Measurements from ENCODE around the gene BRD3.

The BRD3 gene

DNA sequence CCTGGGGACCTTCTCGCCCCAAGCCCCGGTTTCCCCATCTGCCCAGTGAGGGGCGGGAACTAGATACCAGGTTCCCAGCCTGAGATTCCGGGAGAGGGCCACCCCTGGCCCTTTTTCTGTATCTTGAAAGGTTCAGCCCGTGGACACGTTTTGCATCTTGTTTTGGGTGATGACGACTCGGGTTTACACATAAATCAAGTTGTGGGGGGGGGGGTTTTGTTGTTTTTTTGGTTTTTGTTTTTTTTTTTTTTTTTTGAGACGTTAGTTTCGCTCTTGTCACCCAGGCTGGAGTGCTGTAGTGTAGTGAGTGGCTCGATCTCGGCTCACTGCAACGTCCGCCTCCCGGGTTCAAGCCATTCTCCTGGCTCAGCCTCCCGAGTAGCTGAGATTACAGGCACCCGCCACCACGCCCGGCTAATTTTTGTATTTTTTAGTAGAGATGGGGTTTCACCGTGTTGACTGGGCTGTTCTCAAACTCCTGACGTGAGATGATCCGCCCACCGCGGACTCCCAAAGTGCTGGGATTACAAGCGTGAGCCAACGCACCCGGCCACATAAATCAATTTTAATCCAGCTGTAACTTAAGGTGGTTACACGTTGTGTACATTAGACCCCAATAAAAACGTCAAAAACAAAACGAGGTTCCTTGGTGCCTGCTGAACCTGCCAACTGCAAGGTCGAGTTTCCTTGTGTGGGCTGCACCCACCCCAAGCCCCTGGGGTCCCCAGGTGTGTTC lies 1.1 kb upstream of the BRD3 start:
- Histone ChIP-seq H3K79me2 (ENCODE audit: insufficient read depth, low read length) (no peaks in the 10 kb centered on the region), H3K9ac (ENCODE audit: low read length) (peak overlapping the region; percentile 58), H3K27ac (ENCODE audit: low read depth, low read length) (no peak overlapping the region), H4K20me1 (ENCODE audit: low read depth, low read length) (no peaks in the 10 kb centered on the region), H3K27me3 (ENCODE audit: low read length) (no peaks in the 10 kb centered on the region), H3K9me3 (ENCODE audit: insufficient read depth, low read length) (no peaks in the 10 kb centered on the region), H3K9me2 (replicated peaks; ENCODE audit: insufficient read depth, low read length) (no peaks in the 10 kb centered on the region), H3K36me3 (ENCODE audit: low read length) (no peaks in the 10 kb centered on the region), H3K4me2 (ENCODE audit: low read depth, low read length, poor library complexity, severe bottlenecking) (peak overlapping the region; percentile 98), H2AFZ (ENCODE audit: low read depth, low read length, severe bottlenecking) (peak overlapping the region; percentile 96), H3K4me3 (ENCODE audit: insufficient read depth, low read length, poor library complexity, severe bottlenecking) (peak overlapping the region; percentile 97), H3F3A (ENCODE audit: insufficient read depth) (no peaks in the 10 kb centered on the region)
- no peak for TF ChIP-seq EZH2phosphoT487 (conservative IDR thresholded peaks at IDR 0.05; ENCODE audit: low read length)
- TF ChIP-seq, protein P1, sequence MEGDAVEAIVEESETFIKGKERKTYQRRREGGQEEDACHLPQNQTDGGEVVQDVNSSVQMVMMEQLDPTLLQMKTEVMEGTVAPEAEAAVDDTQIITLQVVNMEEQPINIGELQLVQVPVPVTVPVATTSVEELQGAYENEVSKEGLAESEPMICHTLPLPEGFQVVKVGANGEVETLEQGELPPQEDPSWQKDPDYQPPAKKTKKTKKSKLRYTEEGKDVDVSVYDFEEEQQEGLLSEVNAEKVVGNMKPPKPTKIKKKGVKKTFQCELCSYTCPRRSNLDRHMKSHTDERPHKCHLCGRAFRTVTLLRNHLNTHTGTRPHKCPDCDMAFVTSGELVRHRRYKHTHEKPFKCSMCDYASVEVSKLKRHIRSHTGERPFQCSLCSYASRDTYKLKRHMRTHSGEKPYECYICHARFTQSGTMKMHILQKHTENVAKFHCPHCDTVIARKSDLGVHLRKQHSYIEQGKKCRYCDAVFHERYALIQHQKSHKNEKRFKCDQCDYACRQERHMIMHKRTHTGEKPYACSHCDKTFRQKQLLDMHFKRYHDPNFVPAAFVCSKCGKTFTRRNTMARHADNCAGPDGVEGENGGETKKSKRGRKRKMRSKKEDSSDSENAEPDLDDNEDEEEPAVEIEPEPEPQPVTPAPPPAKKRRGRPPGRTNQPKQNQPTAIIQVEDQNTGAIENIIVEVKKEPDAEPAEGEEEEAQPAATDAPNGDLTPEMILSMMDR (IDR thresholded peaks at IDR 0.05; ENCODE audit: insufficient read depth, low read length, poor library complexity, severe bottlenecking), result no peak

DNA sequence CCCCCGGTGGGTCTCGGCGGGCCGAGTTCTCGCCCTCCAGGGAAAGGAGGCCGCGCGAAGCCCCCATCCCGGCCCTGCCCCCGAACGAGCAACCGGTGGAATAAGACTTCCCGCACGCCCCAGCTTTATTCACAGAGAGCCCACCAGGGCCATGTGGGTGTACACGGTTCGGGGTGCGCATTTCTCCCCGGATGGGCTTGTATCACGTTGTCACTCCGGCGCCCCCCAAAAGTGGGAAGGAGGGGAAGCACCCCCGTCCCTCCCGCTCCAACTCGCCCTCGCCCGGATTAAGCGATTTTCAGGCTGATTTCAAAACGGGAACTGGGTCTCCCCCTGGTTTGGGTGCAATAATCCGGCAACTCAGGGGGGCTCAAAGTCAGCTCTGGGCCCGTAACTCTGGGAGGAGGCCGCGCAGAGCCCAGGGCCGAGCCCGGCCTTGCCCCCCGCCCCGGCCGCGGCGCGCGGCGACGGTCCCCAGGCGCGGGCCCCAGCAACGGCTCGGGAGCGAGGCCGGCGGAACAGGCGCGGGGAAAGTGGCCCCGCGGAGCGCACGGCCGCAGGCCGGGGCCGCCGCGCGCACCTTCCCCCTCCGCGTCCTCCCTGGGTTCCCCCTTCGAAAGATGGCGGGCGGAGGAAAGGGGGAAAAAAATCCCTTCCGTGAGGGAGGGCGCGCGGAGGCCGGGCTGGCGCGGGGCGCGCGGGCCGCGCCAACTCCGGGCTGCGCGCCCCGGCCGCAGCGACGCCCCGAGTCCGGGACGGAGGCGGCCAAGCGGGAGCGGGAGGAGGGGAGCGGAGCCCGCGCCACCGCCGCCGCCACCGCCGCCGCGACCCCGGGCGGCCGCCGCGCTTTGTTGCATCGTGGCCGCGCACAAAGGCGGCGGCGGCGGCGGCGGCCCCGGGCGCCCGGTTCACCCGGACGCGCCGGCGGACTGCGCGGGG lies 644 bp downstream of the BRD3 start:
- H4K20me1 ChIP-seq (ENCODE audit: low read depth, low read length), result no peaks in the 10 kb centered on the region
- H2AFZ ChIP-seq (ENCODE audit: low read depth, low read length, severe bottlenecking), result no peak overlapping the region
- no peaks in the 10 kb centered on the region for H3F3A ChIP-seq (ENCODE audit: insufficient read depth)
- peak overlapping the region; percentile 45 for H3K9ac ChIP-seq (ENCODE audit: low read length)
- TF ChIP-seq, protein P1 (IDR thresholded peaks at IDR 0.05; ENCODE audit: insufficient read depth, low read length, poor library complexity, severe bottlenecking), result no peak
- no peak for TF ChIP-seq EZH2phosphoT487 (conservative IDR thresholded peaks at IDR 0.05; ENCODE audit: low read length)
- peak overlapping the region; percentile 52 for H3K4me2 ChIP-seq (ENCODE audit: low read depth, low read length, poor library complexity, severe bottlenecking)
- no peaks in the 10 kb centered on the region for H3K9me2 ChIP-seq (replicated peaks; ENCODE audit: insufficient read depth, low read length)
- H3K4me3 ChIP-seq (ENCODE audit: insufficient read depth, low read length, poor library complexity, severe bottlenecking), result peak overlapping the region; percentile 40
- no peaks in the 10 kb centered on the region for H3K36me3 ChIP-seq (ENCODE audit: low read length)
- no peaks in the 10 kb centered on the region for H3K9me3 ChIP-seq (ENCODE audit: insufficient read depth, low read length)
- H3K79me2 ChIP-seq (ENCODE audit: insufficient read depth, low read length), result no peaks in the 10 kb centered on the region
- no peak overlapping the region for H3K27ac ChIP-seq (ENCODE audit: low read depth, low read length)
- H3K27me3 ChIP-seq (ENCODE audit: low read length), result no peaks in the 10 kb centered on the region

DNA sequence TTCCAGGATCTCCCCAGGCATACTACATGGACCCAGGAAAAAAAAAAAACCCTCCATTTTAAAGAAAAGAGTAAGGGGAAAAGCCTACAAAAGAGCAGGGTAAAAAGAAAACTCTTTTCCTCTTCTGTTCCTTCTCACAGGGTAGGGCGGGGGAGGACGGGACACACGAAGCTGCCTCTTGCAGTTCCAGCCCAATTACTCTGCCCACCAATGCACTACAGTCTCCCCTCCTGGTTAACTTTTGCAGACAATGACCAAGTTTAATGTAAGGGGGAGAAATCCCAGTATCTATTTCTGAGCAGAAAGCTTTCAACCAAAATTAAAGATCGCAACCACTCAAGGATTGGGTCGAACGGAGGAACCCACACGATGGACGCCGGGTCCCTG lies 1.3 kb downstream of the BRD3 start:
- Histone ChIP-seq H3K79me2 (ENCODE audit: insufficient read depth, low read length) (no peaks in the 10 kb centered on the region), H3K4me3 (ENCODE audit: insufficient read depth, low read length, poor library complexity, severe bottlenecking) (peak overlapping the region; percentile 40), H3K27ac (ENCODE audit: low read depth, low read length) (no peak overlapping the region), H3K4me2 (ENCODE audit: low read depth, low read length, poor library complexity, severe bottlenecking) (peak overlapping the region; percentile 52), H2AFZ (ENCODE audit: low read depth, low read length, severe bottlenecking) (no peak overlapping the region), H3K9ac (ENCODE audit: low read length) (peak overlapping the region; percentile 45; the same call in 1 of the 2 replicates), H4K20me1 (ENCODE audit: low read depth, low read length) (no peaks in the 10 kb centered on the region), H3K36me3 (ENCODE audit: low read length) (no peaks in the 10 kb centered on the region), H3K9me2 (replicated peaks; ENCODE audit: insufficient read depth, low read length) (no peaks in the 10 kb centered on the region), H3K9me3 (ENCODE audit: insufficient read depth, low read length) (no peaks in the 10 kb centered on the region), H3F3A (ENCODE audit: insufficient read depth) (no peaks in the 10 kb centered on the region), H3K27me3 (ENCODE audit: low read length) (no peaks in the 10 kb centered on the region)
- TF ChIP-seq, protein P1 (IDR thresholded peaks at IDR 0.05; ENCODE audit: insufficient read depth, low read length, poor library complexity, severe bottlenecking), result no peak
- TF ChIP-seq EZH2phosphoT487 (conservative IDR thresholded peaks at IDR 0.05; ENCODE audit: low read length), result no peak
